Activated B cell treated with CpG ODN at 0.5 μM for 24 hours (primary cell): ENCODE measurements around the gene GLT8D1. TPM values are rescaled to one million over a fixed set of nuclear protein-coding genes. Genes with fewer than 3 reads are reported as not detected.

Source experiments
- ATAC-seq: fragments of 200-7000 bp; cut with Tn5 transposase; one replicate; pipeline ENCODE4 v1.10.0; 2021; ENCODE audit warnings: low read depth, mild to moderate bottlenecking, moderate library complexity
- CTCF ChIA-PET: fragments of 350-600 bp; sonication (Branson Sonifier 250); formaldehyde crosslinking; loops from one replicate; lab custom pipeline; 2021; ENCODE audit warnings: antibody characterized with exemption; lab: Charles Lee
- POLR2A ChIA-PET: fragments of 350-600 bp; sonication (Branson Sonifier 250); formaldehyde crosslinking; loops from one replicate; lab custom pipeline; 2021; ENCODE audit warnings: antibody characterized with exemption; lab: Charles Lee
- DNase-seq: peaks from one replicate; pipeline ENCODE4 v3.0.0; 2022
- H3K27ac Mint-ChIP-seq: one replicate; pipeline ENCODE4 v1.8.0; 2020; ENCODE audit warnings: mixed read lengths
- H3K27me3 Mint-ChIP-seq: one replicate; pipeline ENCODE4 v1.8.0; 2021; ENCODE audit warnings: mixed read lengths
- H3K36me3 Mint-ChIP-seq: one replicate; pipeline ENCODE4 v1.8.0; 2021; ENCODE audit warnings: low read depth, mixed read lengths
- H3K4me1 Mint-ChIP-seq: one replicate; pipeline ENCODE4 v1.8.0; 2021; ENCODE audit warnings: mixed read lengths
- H3K4me3 Mint-ChIP-seq: one replicate; pipeline ENCODE4 v1.8.0; 2020; ENCODE audit warnings: mild to moderate bottlenecking, mixed read lengths
- H3K9me3 Mint-ChIP-seq: one replicate; pipeline ENCODE4 v1.8.0; 2020; ENCODE audit warnings: mixed read lengths
- intact Hi-C: fragments of 100-400 bp; cut with micrococcal nuclease; formaldehyde crosslinking; loops from one replicate; pipeline ENCODE4 v1.15.1; 2024
- total RNA-seq: library from RNA; stranded (reverse); gene quantifications from 2 replicates; pipeline ENCODE4 v1.2.3, GENCODE V29; 2022
- TF ChIP-seq, protein P1 (sequence below): fragments of 200-600 bp; IDR thresholded peaks from one replicate; pipeline ENCODE4 v1.8.0; 2022; ENCODE audit warnings: antibody characterized with exemption, mild to moderate bottlenecking

The GLT8D1 gene
- total RNA-seq, 1 donor from 2014 or later = 22.2 TPM

DNA sequence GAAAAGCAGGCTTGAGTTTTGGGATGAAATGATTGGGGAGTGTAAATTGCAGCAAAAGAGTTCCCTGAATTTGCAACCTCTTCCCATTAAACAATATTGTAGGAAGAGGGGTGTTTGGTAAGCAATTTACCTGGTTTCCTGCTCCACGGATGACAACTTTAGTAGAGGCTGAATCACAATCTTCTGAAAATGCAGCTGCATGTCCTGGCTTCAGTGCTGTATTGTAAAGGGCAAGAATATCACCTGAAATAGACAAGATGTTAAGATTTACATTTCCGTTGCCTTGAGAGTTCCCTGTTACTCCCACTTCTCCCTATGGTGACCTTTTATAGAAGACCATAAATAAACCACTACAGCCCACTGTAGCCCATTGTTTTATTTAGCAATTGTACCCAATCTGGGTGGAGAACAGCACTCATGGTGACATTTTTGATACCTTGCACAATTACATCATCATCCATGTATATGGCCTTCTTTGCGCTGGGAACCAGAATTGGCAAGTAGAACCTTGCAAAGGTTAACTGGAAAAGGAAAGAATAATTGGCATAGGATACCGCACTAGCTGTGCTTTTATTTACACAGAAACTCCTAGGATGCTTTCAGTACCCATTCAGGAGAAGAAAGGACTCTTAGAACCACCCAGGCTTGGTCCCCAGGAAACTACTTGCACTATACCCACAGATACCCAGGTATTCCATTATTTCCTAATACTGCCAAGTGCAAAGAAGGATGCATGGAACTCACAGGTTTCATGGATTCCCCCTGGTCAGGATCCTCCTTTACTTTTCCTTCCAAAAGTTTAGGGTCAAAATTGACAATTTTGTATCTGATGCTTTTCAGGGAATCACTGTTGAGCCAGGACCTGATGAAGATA lies 9.6 kb downstream of the GLT8D1 start:
- Mint-ChIP-seq H3K4me3 (no peak overlapping the region), H3K36me3 (peaks cover 76% of the 10 kb centered on the region), H3K27ac (no peak overlapping the region), H3K9me3 (no peaks in the 10 kb centered on the region), H3K27me3 (no peaks in the 10 kb centered on the region), H3K4me1 (peaks cover 11% of the 10 kb centered on the region)
- ChIA-PET CTCF (no interaction called here), POLR2A (interaction anchor here (1.4 to 1.6 kb wide), 2 partner anchors 9 kb away, joined by 3 to 5 read pairs; partner anchors contain the start of genes GLT8D1 and SPCS1)
- intact Hi-C loops = no loop called here
- DNase-seq = no peak
- ATAC-seq = no peak
- TF ChIP-seq, protein P1, sequence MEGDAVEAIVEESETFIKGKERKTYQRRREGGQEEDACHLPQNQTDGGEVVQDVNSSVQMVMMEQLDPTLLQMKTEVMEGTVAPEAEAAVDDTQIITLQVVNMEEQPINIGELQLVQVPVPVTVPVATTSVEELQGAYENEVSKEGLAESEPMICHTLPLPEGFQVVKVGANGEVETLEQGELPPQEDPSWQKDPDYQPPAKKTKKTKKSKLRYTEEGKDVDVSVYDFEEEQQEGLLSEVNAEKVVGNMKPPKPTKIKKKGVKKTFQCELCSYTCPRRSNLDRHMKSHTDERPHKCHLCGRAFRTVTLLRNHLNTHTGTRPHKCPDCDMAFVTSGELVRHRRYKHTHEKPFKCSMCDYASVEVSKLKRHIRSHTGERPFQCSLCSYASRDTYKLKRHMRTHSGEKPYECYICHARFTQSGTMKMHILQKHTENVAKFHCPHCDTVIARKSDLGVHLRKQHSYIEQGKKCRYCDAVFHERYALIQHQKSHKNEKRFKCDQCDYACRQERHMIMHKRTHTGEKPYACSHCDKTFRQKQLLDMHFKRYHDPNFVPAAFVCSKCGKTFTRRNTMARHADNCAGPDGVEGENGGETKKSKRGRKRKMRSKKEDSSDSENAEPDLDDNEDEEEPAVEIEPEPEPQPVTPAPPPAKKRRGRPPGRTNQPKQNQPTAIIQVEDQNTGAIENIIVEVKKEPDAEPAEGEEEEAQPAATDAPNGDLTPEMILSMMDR = no peak

GRCh38 chr3:52694528-52695189 lies 10.9 kb downstream of the GLT8D1 start:
- peaks cover 87% of the 10 kb centered on the region for H3K36me3 Mint-ChIP-seq
- TF ChIP-seq, protein P1 = no peak
- ATAC-seq (no peak), DNase-seq (no peak)
- no peaks in the 10 kb centered on the region for H3K27me3 Mint-ChIP-seq
- intact Hi-C loops = loop anchor here (1.0 kb wide), 1 partner anchor 8 kb away; the partner anchor contains the start of gene GNL3
- ChIA-PET POLR2A (no interaction called here), CTCF (no interaction called here)
- no peak overlapping the region for H3K4me3 Mint-ChIP-seq
- H3K9me3 Mint-ChIP-seq = no peaks in the 10 kb centered on the region
- no peak overlapping the region for H3K27ac Mint-ChIP-seq
- peaks cover 11% of the 10 kb centered on the region for H3K4me1 Mint-ChIP-seq

DNA sequence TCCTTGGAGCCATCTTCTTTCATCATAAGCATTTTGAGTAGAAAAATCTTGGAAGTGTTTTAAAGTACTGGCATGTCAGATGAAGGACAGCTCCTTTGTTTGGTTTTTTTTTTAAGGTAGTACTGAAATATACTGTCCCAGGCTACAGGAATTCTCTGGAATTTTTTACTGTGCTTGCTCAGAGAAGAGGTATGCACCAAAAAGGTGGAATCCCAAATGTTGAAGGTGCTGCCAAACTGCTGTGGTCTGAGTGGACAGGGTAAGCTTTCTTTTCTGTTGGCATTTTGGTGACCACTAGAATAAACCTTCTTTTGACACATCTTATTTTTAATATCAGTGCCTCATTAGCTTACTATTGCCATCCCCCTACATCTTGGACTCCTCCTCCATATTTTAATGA lies 12.5 kb downstream of the GLT8D1 start:
- TF ChIP-seq, protein P1 = no peak
- Mint-ChIP-seq H3K9me3 (no peaks in the 10 kb centered on the region), H3K36me3 (peaks cover 98% of the 10 kb centered on the region), H3K4me3 (no peak overlapping the region), H3K27me3 (no peaks in the 10 kb centered on the region), H3K27ac (no peak overlapping the region), H3K4me1 (peaks cover 19% of the 10 kb centered on the region)
- ChIA-PET POLR2A (interaction anchor here (2.3 kb wide), 1 partner anchor 13 kb away, joined by 12 read pairs; the partner anchor contains the start of genes GLT8D1 and SPCS1), CTCF (no interaction called here)
- DNase-seq (no peak), ATAC-seq (no peak)
- intact Hi-C loops = no loop called here

GRCh38 chr3:52690560-52690959 lies 15.0 kb downstream of the GLT8D1 start:
- Mint-ChIP-seq H3K4me1 (peaks cover 25% of the 10 kb centered on the region), H3K36me3 (peaks cover 96% of the 10 kb centered on the region), H3K27ac (no peak overlapping the region), H3K4me3 (no peak overlapping the region), H3K27me3 (no peaks in the 10 kb centered on the region), H3K9me3 (no peaks in the 10 kb centered on the region)
- ATAC-seq (no peak), DNase-seq (no peak)
- CTCF ChIA-PET = no interaction called here
- TF ChIP-seq, protein P1 = no peak
- POLR2A ChIA-PET = interaction anchor here (1.0 kb wide), 1 partner anchor 17 kb away, joined by 6 read pairs; no protein-coding TSS in a partner anchor
- intact Hi-C loops = no loop called here

DNA sequence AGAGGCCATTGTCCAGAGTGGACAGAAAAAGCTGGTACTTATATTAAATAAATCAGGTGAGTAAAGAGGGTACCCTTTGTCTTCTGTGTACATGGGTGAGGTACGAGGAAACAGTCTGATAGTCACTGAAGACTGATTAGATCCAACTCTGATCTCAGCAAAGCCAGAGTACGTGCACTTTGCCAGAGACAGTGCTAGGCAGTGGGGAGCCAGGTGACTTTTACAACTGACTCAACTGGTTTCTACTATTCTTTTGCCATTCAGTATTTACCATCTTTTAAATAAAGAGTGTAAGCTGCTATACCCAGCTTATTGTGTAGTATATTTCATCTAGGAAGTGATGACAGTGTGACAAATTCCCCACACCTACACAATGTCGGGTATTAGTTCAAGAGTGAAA lies 16.4 kb downstream of the GLT8D1 start:
- no peak overlapping the region for H3K27ac Mint-ChIP-seq
- ATAC-seq = no peak
- CTCF ChIA-PET = interaction anchor here (0.5 kb wide), 1 partner anchor 277 kb away, joined by 3 read pairs; no protein-coding TSS in a partner anchor

More for the DNA sequence above, 16.4 kb downstream of the GLT8D1 start:
- Mint-ChIP-seq H3K27me3 (no peaks in the 10 kb centered on the region), H3K36me3 (peaks cover 84% of the 10 kb centered on the region), H3K9me3 (no peaks in the 10 kb centered on the region), H3K4me3 (no peak overlapping the region), H3K4me1 (peaks cover 37% of the 10 kb centered on the region)
- intact Hi-C loops = loop anchor here (5.0 kb wide), 3 partner anchors 402 to 1187 kb away; partner anchors contain the start of genes DCAF1, GLYCTK and RPL29
- no peak for DNase-seq
- TF ChIP-seq, protein P1 = no peak
- POLR2A ChIA-PET = no interaction called here
